ENCODE data around the gene SPATA21.

Gene SPATA21

GRCh38 chr1:16450863-16451481 lies 13.7 kb upstream of the SPATA21 start:
- DNase-seq: no peak

- no peak for DNase-seq
Observed at GRCh38 chr1:16449666-16450065, 12.4 kb upstream of the SPATA21 start.

GRCh38 chr1:16449065-16449464 lies 11.8 kb upstream of the SPATA21 start:
- DNase-seq: no peak

- DNase-seq: no peak
Observed at GRCh38 chr1:16447641-16448040, 10.4 kb upstream of the SPATA21 start.

GRCh38 chr1:16446116-16446515 lies 8.9 kb upstream of the SPATA21 start:
- DNase-seq: no peak

GRCh38 chr1:16445052-16445451 lies 7.8 kb upstream of the SPATA21 start:
- DNase-seq: no peak

GRCh38 chr1:16443975-16444770 lies 6.9 kb upstream of the SPATA21 start:
- DNase-seq: no peak

- no peak for DNase-seq
Observed at GRCh38 chr1:16442941-16443340, 5.7 kb upstream of the SPATA21 start.

- DNase-seq: no peak
Observed at GRCh38 chr1:16442265-16442664, 5.0 kb upstream of the SPATA21 start.

GRCh38 chr1:16441282-16441665 lies 4.0 kb upstream of the SPATA21 start:
- DNase-seq: no peak

- peak; percentile 85 for DNase-seq
Observed at GRCh38 chr1:16440470-16441281, 3.5 kb upstream of the SPATA21 start, which contains the start of gene NECAP2. NECAP2 (plus strand) TSS chr1:16440724; CDS start chr1:16440762, 38 bp downstream.

- DNase-seq: no peak
Observed at GRCh38 chr1:16440131-16440469, 2.9 kb upstream of the SPATA21 start.

GRCh38 chr1:16438924-16439323 lies 1.7 kb upstream of the SPATA21 start:
- no peak for DNase-seq

- DNase-seq: no peak
Observed at GRCh38 chr1:16438516-16438915, 1.3 kb upstream of the SPATA21 start.

GRCh38 chr1:16434501-16434900 lies 2.7 kb downstream of the SPATA21 start:
- DNase-seq: no peak

GRCh38 chr1:16434007-16434406 lies 3.2 kb downstream of the SPATA21 start:
- DNase-seq: no peak

GRCh38 chr1:16433030-16433429 lies 4.2 kb downstream of the SPATA21 start:
- DNase-seq: no peak

- DNase-seq: no peak
Observed at GRCh38 chr1:16430606-16431005, 6.6 kb downstream of the SPATA21 start.

- no peak for DNase-seq
Observed at GRCh38 chr1:16425125-16426025, 11.8 kb downstream of the SPATA21 start.

- no peak for DNase-seq
Observed at GRCh38 chr1:16422041-16422440, 15.2 kb downstream of the SPATA21 start.

- no peak for DNase-seq
Observed at GRCh38 chr1:16421201-16421600, 16.0 kb downstream of the SPATA21 start.

- DNase-seq: no peak
Observed at GRCh38 chr1:16420424-16421118, 16.7 kb downstream of the SPATA21 start.
